Hematopoietic multipotent progenitor cell treated with erythropoietin and hydrocortisone succinate and interleukin-3 and kit ligand, for 4 days (in vitro differentiated cells): ENCODE results near the gene FAM168A.
A peak's percentile ranks its signal among the peaks of the same experiment; 100 is the strongest.

ENCODE experiments used
- DNase-seq: peaks from one replicate; pipeline ENCODE4 v3.0.0-alpha.2; 2015

Gene FAM168A

DNA sequence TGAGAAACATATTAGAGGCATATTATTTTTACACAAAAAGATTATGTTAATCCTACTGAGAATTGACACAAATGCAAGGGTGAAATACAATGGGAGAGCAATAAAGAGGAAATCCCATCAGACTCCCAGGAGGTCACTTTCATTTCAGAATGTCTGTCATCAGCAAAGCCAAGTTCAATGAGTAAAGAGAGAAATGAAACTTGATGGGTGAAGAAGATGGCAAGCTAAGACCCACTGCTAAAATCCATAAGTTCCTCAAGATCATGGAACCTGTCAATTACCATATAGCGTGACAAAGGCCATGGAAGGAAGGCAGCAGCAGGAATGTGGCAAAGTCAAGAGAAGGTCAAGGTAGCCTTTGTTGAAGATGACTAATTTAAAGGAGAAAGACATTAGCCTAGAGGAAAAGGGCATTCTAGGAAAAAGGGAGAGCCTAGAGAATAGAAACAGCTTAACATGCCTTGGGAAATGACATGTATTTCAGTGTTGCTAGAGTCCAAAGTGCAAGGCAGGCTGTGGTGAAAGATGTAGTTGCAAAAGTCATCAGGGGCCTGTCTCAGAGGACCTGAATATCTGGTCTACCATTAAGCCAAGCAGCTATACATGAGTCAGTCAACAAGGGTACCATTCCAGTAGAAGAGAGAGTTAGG, 43.1 kb downstream of the FAM168A start:
- no peak for DNase-seq

- DNase-seq = no peak
Observed at GRCh38 chr11:73553266-73553665, 44.6 kb downstream of the FAM168A start.

GRCh38 chr11:73551677-73552076, 46.2 kb downstream of the FAM168A start:
- peak; percentile 26 for DNase-seq

DNA sequence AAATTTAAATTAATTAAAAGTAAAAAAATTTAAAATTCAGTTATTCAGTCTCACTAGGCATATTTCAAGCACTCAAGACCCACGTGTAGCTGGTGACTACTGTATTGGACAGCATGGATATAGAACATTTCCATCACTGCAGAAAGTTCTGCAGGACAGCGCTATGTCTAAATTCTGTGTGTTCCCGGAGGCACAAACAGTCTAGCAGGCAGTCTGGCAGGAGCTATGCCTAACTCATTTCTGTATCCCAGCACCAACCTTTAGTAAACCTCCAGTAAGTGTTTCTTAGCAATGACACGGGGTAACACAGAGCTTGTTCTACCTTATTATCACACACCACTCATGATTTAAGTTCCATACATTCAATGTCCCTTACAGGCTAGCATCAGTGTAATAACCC, 48.5 kb downstream of the FAM168A start:
- DNase-seq = no peak

DNA sequence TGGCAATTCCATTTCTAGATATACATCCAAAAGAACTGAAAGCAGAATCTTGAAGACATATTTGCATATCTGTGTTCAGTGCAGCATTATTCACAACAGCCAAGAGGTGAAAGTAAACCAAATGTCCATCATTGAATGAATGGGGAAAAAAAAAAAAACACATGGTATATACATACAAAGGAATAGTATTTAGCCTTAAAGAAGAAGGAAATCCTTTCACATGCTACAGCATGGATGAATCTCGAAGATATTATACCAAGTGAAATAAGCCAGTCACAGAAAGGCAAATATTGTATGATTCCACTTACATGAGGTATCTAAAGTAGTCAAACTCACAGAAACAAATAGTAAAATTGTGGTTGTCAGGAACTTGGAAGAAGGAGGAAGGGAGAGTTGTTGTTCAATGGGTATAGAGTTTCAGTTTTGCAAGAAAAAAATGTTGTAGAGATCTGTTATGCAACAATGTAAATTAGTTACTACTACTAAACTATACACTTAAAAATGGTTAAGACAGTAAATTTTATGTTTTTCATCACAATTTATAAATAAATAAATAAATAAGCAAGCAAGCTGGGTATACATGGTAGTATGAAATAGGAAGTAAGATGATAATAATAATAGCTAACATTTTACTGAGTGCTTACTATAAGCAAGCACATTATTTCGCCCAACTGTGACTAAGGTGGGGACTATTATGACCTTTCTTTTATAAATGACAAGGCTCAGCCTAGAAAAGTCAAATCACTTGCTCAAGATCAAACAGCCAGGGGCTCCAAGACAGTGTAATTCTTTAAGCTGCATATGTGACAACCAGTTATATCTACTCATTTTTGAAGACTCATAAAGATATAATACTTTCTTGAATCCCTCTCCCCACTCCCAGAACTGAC, 50.0 kb downstream of the FAM168A start:
- no peak for DNase-seq

DNA sequence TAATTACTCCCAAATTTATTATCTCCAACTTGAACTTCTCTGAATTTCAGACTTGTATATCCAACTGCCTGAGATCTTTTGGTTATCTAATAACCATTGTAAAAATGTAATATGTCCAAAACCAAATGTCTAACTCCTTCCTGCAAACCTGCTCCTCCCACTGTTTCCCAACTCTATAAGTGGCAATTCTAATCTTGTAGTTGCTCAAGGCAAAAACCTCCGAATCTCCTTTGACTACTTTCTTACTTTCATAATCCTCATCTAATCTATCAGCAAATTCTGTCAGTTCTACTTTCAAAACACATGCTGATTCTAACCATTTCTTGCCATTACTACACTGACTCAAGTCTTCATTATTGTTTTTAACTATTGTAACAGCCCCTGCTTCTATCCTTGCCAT, 55.7 kb downstream of the FAM168A start:
- DNase-seq = peak; percentile 71

DNA sequence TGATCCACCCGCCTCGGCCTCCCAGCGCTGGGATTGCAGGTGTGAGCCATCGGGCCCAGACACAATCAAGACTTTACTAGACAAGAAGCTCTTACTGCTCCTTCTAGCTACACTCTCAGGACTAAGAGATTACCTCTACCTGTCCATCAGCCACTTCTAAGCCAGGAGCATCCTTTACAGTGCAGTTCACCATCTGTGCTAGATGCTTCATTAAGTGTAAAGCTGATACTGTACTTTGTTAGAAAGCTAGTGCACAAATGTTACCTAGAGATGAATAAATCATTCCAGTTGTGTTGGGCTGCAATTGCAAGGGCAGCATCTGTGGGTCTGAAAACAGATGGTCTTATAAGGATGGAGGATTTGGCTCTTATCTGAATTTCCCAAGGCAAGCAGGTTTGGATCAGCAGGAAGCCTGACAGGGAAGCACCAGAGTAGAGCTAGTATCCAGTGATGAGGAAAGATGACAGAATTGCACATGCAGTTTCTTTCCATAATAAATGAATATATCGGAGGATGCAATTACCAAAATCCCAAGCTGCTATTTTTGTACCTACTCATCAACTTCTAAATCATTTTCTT, 58.3 kb downstream of the FAM168A start:
- no peak for DNase-seq

- DNase-seq = peak; percentile 72
Observed at GRCh38 chr11:73538381-73538872, 59.5 kb downstream of the FAM168A start.

DNA sequence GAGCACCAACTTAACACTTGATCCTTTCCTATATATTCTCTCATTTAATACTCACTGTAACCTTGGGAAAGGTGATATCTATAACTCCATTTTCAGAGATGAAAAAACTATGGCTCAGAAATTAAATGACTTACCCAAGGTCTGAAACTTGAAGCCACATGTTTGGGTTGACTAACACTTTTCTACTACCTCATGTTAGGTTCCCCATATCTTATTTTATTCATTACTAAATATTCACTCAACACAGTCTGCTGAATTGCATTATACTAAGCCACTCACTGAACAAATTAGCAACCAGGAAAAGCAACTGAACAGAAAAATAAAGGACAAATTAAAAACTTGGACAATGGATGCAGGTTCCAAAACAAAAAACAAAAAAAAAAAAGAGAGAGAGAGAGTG, 59.9 kb downstream of the FAM168A start:
- DNase-seq = no peak

DNA sequence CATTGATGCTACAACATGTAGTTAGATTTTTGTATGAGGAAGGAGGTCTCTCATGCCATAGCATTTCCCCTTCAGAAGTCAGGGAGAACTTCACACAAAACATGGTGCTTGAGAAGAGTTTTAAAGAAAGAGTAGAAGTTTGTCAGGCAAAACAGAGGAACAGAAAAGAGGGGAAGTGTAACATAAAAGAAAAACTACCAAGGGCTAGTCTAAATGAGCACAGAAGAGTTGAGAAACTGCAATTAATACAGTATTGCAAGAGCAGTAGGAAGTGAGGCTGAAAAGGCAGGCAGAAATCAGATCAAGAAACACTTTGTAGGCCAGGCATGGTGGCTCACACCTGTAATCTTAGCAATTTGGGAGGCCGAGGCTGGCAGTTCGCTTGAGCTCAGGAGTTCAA, 61.0 kb downstream of the FAM168A start:
- DNase-seq = no peak

DNA sequence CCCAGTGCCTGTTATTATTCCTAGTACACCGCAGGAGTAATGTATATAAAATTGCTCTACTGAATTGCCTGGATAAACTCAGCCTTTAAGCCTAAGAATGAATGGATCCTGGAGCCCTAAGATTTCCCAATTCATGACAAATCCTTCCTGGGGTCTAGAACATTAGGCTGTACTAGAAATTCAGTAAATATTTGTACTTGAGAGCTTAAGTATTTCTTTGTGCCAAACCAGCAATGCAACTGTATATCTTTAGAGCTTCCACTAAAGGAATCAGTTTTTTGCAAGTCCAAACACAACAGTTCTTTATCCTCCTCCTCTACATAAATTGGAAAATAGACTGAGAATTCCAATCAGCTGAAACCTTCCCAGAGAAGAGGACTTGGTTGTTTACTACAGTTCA, 65.6 kb downstream of the FAM168A start:
- no peak for DNase-seq

DNA sequence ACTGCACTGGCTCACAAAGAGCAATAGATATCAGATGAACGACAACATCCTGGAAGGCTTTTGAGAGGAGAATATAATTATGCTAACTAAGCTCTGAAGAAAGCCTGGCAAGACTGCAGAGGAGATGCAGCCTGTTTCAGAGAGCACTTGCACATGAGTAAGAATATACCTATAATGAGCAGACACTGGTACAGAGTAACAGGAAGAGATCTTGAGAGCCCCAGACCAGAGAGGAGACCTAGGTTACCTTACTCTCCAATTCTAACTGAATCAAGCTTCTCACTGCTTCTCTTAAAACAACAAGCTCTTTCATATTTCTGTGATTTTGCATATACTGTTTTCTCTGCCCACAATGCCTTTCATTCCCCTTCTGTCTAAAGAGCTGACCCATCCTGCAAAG, 66.5 kb downstream of the FAM168A start:
- DNase-seq = no peak

- peak; percentile 48 for DNase-seq
Observed at GRCh38 chr11:73530109-73530508, 67.8 kb downstream of the FAM168A start.

- no peak for DNase-seq
Observed at GRCh38 chr11:73529204-73529530, 68.7 kb downstream of the FAM168A start.

DNA sequence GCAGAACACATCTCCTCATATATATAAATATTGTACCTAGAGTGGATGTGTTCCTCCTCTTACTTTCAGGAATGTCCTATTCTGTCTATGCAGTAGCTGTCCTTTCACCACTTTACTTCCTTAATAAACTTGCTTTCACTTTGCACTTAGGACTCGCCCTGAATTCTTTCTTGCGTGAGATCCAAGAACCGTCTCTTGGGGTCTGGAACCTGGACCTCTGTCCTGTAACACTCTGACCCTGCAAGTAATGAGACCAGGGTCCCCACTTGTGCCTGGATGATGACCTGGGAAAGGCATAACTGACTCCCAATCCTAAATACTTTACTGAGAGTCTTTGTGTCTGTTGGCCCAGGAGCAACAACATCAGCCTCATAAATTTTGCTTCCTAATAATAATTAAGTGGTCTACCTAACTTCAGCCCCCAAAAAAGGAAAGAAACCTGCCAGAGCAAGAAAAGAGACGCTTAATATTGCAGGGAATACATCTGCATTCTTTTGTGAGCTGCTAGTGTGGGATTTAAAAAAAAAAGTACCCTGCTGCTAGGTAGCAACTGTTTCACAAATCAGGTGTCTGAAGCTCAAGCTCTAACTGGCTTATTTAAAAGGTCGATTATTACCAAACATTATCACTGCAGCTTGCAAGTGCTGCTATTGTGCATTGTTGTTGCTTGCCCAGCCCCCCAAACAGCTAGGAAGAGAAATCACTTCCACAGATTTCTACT, 69.3 kb downstream of the FAM168A start:
- peak; percentile 54 for DNase-seq

DNA sequence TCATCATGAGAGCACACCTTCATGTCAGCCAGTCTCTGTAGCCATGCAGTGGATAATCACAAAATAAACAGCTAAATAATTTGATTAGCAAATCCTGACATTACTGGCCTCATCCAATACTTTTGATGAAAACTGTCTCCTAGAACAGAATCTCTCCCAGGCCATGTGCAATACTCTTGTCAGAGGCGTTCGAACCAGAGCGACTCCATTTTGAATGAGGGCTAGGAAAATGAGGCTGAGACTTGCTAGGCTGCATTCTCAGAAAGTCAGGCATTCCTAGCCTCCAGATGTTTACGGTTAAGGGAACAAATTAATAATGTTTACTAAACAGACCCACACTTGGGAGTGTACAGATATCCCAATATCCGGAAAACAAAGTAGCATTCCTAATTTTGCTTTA, 69.9 kb downstream of the FAM168A start:
- DNase-seq = no peak

- DNase-seq = no peak
Observed at GRCh38 chr11:73525611-73526010, 72.3 kb downstream of the FAM168A start.

GRCh38 chr11:73524774-73525173, 73.1 kb downstream of the FAM168A start:
- no peak for DNase-seq

- peak; percentile 37 for DNase-seq
Observed at GRCh38 chr11:73521621-73522020, 76.3 kb downstream of the FAM168A start.

GRCh38 chr11:73520353-73521061, 77.4 kb downstream of the FAM168A start:
- DNase-seq = no peak

DNA sequence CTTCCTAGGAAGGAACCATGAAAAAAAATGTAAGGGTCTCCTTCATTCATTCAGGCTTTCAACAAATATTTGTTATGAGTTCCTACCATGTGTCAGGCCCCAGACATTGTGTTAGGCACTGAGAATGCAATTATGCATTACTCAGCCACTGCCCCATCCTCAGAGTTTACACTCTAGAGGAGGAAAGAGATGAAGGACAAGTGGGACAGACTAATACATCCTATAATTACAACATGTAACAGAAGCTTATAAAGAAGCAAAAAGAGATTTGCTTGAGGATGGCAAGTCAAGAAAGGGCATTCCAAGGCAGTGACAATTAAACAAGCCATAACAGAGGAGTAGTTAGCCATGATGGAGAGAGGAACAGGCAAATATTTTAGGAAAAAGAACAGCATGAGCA, 78.6 kb downstream of the FAM168A start:
- DNase-seq = no peak

DNA sequence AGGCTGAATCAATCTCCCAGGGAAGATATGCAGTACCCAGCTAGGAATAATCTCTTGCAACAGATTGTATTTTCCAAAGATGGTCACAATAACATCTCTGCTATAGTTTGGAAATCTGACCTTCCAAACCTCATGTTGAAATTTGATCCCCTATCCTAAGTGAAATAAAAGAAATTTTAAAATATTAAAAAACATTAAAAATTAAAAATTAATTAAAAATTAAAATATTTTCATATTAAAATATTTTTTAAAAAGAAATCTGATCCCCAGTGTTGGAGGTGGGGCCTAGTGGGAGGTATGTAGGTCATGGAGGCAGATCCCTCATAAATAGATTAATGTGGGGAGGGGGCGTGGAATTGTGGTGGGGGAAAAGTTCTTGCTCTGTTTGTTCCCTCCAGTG, 79.7 kb downstream of the FAM168A start:
- DNase-seq = no peak

DNA sequence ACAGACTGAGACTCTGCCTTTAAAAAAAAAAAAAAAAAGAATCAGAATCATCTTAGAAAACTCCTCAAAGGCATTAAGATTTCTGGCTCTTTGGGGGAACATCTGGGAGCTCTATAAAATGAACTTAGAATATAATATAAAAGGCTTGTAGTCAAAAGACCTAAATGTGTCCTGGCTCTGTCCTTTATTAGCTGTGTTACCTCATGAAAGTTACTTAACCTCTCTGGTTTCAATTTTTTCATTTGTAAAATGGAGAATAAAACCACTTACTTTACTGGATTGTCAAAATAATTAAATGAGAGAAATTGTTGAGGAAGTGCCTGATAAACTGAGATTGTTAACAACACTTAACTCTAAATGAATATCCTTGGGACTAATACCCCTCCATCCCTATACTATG, 81.8 kb downstream of the FAM168A start:
- DNase-seq = no peak
